TTC549 (cell line): ENCODE results near the gene NFIL3.
"Not testable (repeated sequence)": the region's sequence is repeated elsewhere in the genome, so short reads cannot be mapped to it uniquely, and the experiment has no call there.

Experiments
- FAIRE-seq: peaks from 2 replicates; lab custom pipeline; 2012; peaks lifted over from hg19 to GRCh38; lab: Jason Lieb, UNC

NFIL3 gene

GRCh38 chr9:91395106-91395552, 28.5 kb downstream of the NFIL3 start:
- no peak for FAIRE-seq

GRCh38 chr9:91393826-91394225, 29.8 kb downstream of the NFIL3 start:
- no peak for FAIRE-seq

GRCh38 chr9:91392435-91392834, 31.2 kb downstream of the NFIL3 start:
- no peak for FAIRE-seq

GRCh38 chr9:91391818-91392217, 31.8 kb downstream of the NFIL3 start:
- no peak for FAIRE-seq

- no peak for FAIRE-seq
These were observed 32.2 kb downstream of the NFIL3 start for GRCh38 chr9:91391412-91391811.

- not testable (repeated sequence) for FAIRE-seq
These were observed 33.9 kb downstream of the NFIL3 start for GRCh38 chr9:91389686-91390085.

- FAIRE-seq: no peak
These were observed 36.9 kb downstream of the NFIL3 start for GRCh38 chr9:91386765-91387164.

GRCh38 chr9:91384954-91385353, 38.7 kb downstream of the NFIL3 start:
- FAIRE-seq: no peak

GRCh38 chr9:91383577-91383976, 40.1 kb downstream of the NFIL3 start:
- FAIRE-seq: no peak

GRCh38 chr9:91382298-91382697, 41.3 kb downstream of the NFIL3 start:
- FAIRE-seq: no peak

- FAIRE-seq: no peak
These were observed 44.2 kb downstream of the NFIL3 start for GRCh38 chr9:91379426-91379825.

GRCh38 chr9:91378695-91379127, 44.9 kb downstream of the NFIL3 start:
- FAIRE-seq: no peak

GRCh38 chr9:91378054-91378453, 45.6 kb downstream of the NFIL3 start:
- not testable (repeated sequence) for FAIRE-seq

- no peak for FAIRE-seq
These were observed 47.4 kb downstream of the NFIL3 start for GRCh38 chr9:91376239-91376638.

GRCh38 chr9:91374939-91375338, 48.7 kb downstream of the NFIL3 start:
- FAIRE-seq: no peak

- FAIRE-seq: no peak
These were observed 51.7 kb downstream of the NFIL3 start for GRCh38 chr9:91371894-91372293.

GRCh38 chr9:91370006-91370405, 53.6 kb downstream of the NFIL3 start:
- FAIRE-seq: not testable (repeated sequence)

- no peak for FAIRE-seq
These were observed 58.9 kb downstream of the NFIL3 start for GRCh38 chr9:91364702-91365101.

- FAIRE-seq: no peak
These were observed 59.6 kb downstream of the NFIL3 start for GRCh38 chr9:91364005-91364404.

GRCh38 chr9:91362051-91362611, 61.5 kb downstream of the NFIL3 start:
- no peak for FAIRE-seq

- FAIRE-seq: no peak
These were observed 62.2 kb downstream of the NFIL3 start, which contains the start of gene AUH for GRCh38 chr9:91361291-91362050. AUH (minus strand) TSS chr9:91361918; CDS start chr9:91361889, 29 bp downstream.

GRCh38 chr9:91360551-91361290, 62.9 kb downstream of the NFIL3 start:
- FAIRE-seq: no peak
